Testis (tissue), 3 donors: ENCODE data around the gene LAMP5. TPM values are rescaled to one million over a fixed set of nuclear protein-coding genes. Genes with fewer than 3 reads are reported as not detected.

ENCODE experiments used
- DNase-seq: peaks from one replicate; pipeline ENCODE4 v3.0.0-alpha.2; 2019
- H3K27ac ChIP-seq, 2 donors: fragments of 200-600 bp; sonication (generic); one replicate each; pipeline ENCODE4 v1.5.1; 2019
- H3K27me3 ChIP-seq: fragments of 200-600 bp; sonication (generic); one replicate; pipeline ENCODE4 v1.5.1; 2019
- H3K36me3 ChIP-seq: fragments of 200-600 bp; sonication (generic); one replicate; pipeline ENCODE4 v1.5.1; 2017; ENCODE audit warnings: low read depth; ENCODE audit errors: missing control alignments
- H3K4me1 ChIP-seq: fragments of 200-600 bp; sonication (generic); one replicate; pipeline ENCODE4 v1.5.1; 2019
- H3K4me3 ChIP-seq, 2 donors: fragments of 200-600 bp; sonication (generic); one replicate each; pipeline ENCODE4 v1.5.1; 2017 to 2019
- H3K9me3 ChIP-seq: fragments of 200-600 bp; sonication (generic); one replicate; pipeline ENCODE4 v1.5.1; 2017
- CTCF ChIP-seq, 3 experiments: fragments of 450-650 bp in 2 of 3; fragments of 200-600 bp in 1 of 3; sonication (generic) in 1 of 3; IDR thresholded peaks; one replicate each; pipeline ENCODE4 v1.5.1; 2016 to 2019; ENCODE audit warnings: antibody characterized with exemption in 3 of 3, mild to moderate bottlenecking in 2 of 3, moderate library complexity in 1 of 3
- POLR2A ChIP-seq: fragments of 450-650 bp; IDR thresholded peaks from one replicate; pipeline ENCODE4 v1.6.1; 2017; ENCODE audit warnings: antibody characterized with exemption, mild to moderate bottlenecking, moderate library complexity
- WGBS, 2 donors: methylation state at CpG; one replicate each; pipeline ENCODE4 v1.1.5; 2018; 5-methylcytosine and 5-hydroxymethylcytosine counted together
- intact Hi-C: fragments of 100-400 bp; cut with DNase I; formaldehyde crosslinking; loops from one replicate; pipeline ENCODE4 v1.15.1; 2023; ENCODE audit warnings: low total_unique reads
- polyA plus RNA-seq: library from polyadenylated mRNA; stranded (reverse); fragments of 350-450 nt; fragmentation: Illumina TruSeq; extraction: RNeasy Lipid Tissue Mini Kit (QIAGEN cat#74804); gene quantifications from one replicate; pipeline ENCODE4 v1.2.3, GENCODE V29; 2014; ENCODE audit warnings: low read depth, low replicate concordance; ENCODE audit not compliant: insufficient read depth
- total RNA-seq, 2 donors: library from RNA; depleted of rRNA; stranded (reverse); fragments of >200 nt; gene quantifications; one replicate each; pipeline ENCODE4 v1.2.3, GENCODE V29; 2016

LAMP5 gene
- total and polyA plus RNA-seq, 3 donors from 2014 or later: 0.62 to 1.7 (median 0.71) TPM

GRCh38 chr20:9495701-9496100 is 18.7 kb upstream of the LAMP5 start:
- Histone ChIP-seq H3K4me3 (no peak overlapping the region), H3K36me3 (no peaks in the 10 kb centered on the region), H3K27ac (no peak overlapping the region), H3K27me3 (no peaks in the 10 kb centered on the region), H3K4me1 (peaks cover 6% of the 10 kb centered on the region), H3K9me3 (no peaks in the 10 kb centered on the region)
- WGBS, 2 donors: 79 to 84% methylated on average over 2 of the region's 2 CpGs
- no peak for TF ChIP-seq POLR2A
- no peak for TF ChIP-seq CTCF (IDR thresholded peaks at IDR 0.05)
- intact Hi-C loops: no loop called here
- no peak for DNase-seq

GRCh38 chr20:9496155-9496554 is 18.2 kb upstream of the LAMP5 start:
- H3K36me3 ChIP-seq: no peaks in the 10 kb centered on the region
- H3K27ac ChIP-seq: no peak overlapping the region
- TF ChIP-seq CTCF (IDR thresholded peaks at IDR 0.05) (no peak), POLR2A (no peak)
- no peak for DNase-seq
- no peaks in the 10 kb centered on the region for H3K9me3 ChIP-seq
- WGBS, 2 donors: 68 to 98% methylated on average over 3 of the region's 3 CpGs
- H3K4me1 ChIP-seq: peaks cover 6% of the 10 kb centered on the region
- H3K4me3 ChIP-seq: no peak overlapping the region
- intact Hi-C loops: no loop called here
- H3K27me3 ChIP-seq: no peaks in the 10 kb centered on the region

GRCh38 chr20:9498322-9498721 is 16.1 kb upstream of the LAMP5 start:
- no peaks in the 10 kb centered on the region for H3K36me3 ChIP-seq
- H3K4me3 ChIP-seq: no peak overlapping the region
- TF ChIP-seq POLR2A (no peak), CTCF (IDR thresholded peaks at IDR 0.05) (no peak)
- no peaks in the 10 kb centered on the region for H3K27me3 ChIP-seq
- peaks cover 6% of the 10 kb centered on the region for H3K4me1 ChIP-seq
- no peak for DNase-seq
- WGBS, 2 donors: 90 to 96% methylated on average over 4 of the region's 4 CpGs
- intact Hi-C loops: no loop called here
- H3K27ac ChIP-seq: no peak overlapping the region
- no peaks in the 10 kb centered on the region for H3K9me3 ChIP-seq

GRCh38 chr20:9499126-9499899 is 15.1 kb upstream of the LAMP5 start:
- TF ChIP-seq POLR2A (no peak), CTCF (IDR thresholded peaks at IDR 0.05) (no peak)
- Histone ChIP-seq H3K27me3 (no peaks in the 10 kb centered on the region), H3K36me3 (no peaks in the 10 kb centered on the region), H3K4me3 (no peak overlapping the region), H3K27ac (no peak overlapping the region), H3K4me1 (peaks cover 6% of the 10 kb centered on the region), H3K9me3 (no peaks in the 10 kb centered on the region)
- no peak for DNase-seq
- intact Hi-C loops: no loop called here
- 81 to 89% methylated on average over 5 of the region's 5 CpGs for WGBS, 2 donors

GRCh38 chr20:9500121-9500520 is 14.3 kb upstream of the LAMP5 start:
- 22 to 30% methylated on average over 2 of the region's 2 CpGs for WGBS, 2 donors
- H3K27ac ChIP-seq: no peak overlapping the region
- H3K4me3 ChIP-seq: no peak overlapping the region
- TF ChIP-seq POLR2A (no peak), CTCF (IDR thresholded peaks at IDR 0.05) (no peak)
- H3K4me1 ChIP-seq: peaks cover 6% of the 10 kb centered on the region
- no peaks in the 10 kb centered on the region for H3K27me3 ChIP-seq
- no peaks in the 10 kb centered on the region for H3K9me3 ChIP-seq
- no peaks in the 10 kb centered on the region for H3K36me3 ChIP-seq
- intact Hi-C loops: no loop called here
- no peak for DNase-seq
